ENCODE measurements around the gene RBPJL. TPM values are rescaled to one million over a fixed set of nuclear protein-coding genes. Genes with fewer than 3 reads are reported as not detected.

RBPJL gene
- total and polyA plus RNA-seq, 2 of the 13 experiments (the other 11 are each of a cell fraction or from before 2014, with no cell fraction given): not detected

DNA sequence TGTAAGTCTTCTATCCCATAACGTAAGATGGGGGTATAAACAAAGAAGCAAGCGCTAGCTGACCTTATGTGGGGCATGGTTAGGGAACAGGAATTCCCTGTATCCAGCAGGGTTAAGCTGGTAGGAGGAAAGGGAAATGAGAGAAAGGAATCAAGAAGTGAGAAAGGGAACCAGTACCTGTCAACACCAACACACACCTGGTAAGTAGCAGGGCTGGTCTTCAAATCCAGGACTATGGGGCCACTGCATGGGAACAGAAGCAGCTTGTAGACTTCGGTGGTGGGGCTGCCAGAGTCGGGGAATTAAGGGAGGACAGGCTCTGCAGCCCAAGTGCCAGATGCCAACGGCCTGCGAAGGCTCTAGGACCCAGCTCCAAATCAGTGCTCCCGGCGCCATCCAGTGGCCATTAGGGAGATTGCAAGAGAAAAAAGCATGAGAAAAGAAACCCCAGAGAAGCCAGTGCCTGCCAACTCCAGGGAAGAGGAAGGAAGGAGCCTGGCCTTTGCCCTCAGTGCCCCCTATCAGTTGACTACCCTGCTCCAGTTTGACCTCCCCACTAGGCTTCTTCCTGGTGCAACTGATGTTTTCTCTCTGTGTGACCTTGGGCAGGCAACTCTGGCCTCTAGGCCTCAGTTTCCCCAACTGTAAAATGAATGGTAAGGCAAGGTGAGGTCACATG is 15.8 kb upstream of the RBPJL start (continued):
- TF ChIP-seq NCOA1 (CRISPR knock-in tag; IDR thresholded peaks at IDR 0.05) (no peak), HES4 (CRISPR knock-in tag; IDR thresholded peaks at IDR 0.05; ENCODE audit: borderline replicate concordance) (no peak), ZNF891 (CRISPR knock-in tag; IDR thresholded peaks at IDR 0.05) (peak; percentile 21; the same call in 1 of the 2 replicates), HNRNPUL1 (IDR thresholded peaks at IDR 0.05; ENCODE audit: low read depth, low read length) (no peak), ZFP1 (CRISPR knock-in tag; IDR thresholded peaks at IDR 0.05) (no peak), ASH2L (IDR thresholded peaks at IDR 0.05; ENCODE audit: insufficient read length, low read depth, low read length) (no peak), ZNF644 (CRISPR knock-in tag; IDR thresholded peaks at IDR 0.05; ENCODE audit: low read depth) (no peak), ZNF614 (CRISPR knock-in tag; IDR thresholded peaks at IDR 0.05; ENCODE audit: borderline replicate concordance) (0 out of 2 replicates have a peak, but pooled peaks have one; percentile 42), MTA3 (CRISPR knock-in tag; IDR thresholded peaks at IDR 0.05) (no peak), HNF4G (IDR thresholded peaks at IDR 0.05; ENCODE audit: borderline replicate concordance, low read depth, low read length) (no peak), HNF4G (CRISPR knock-in tag; IDR thresholded peaks at IDR 0.05; ENCODE audit: borderline replicate concordance, low read depth) (no peak)
- TF ChIP-seq, protein P1, sequence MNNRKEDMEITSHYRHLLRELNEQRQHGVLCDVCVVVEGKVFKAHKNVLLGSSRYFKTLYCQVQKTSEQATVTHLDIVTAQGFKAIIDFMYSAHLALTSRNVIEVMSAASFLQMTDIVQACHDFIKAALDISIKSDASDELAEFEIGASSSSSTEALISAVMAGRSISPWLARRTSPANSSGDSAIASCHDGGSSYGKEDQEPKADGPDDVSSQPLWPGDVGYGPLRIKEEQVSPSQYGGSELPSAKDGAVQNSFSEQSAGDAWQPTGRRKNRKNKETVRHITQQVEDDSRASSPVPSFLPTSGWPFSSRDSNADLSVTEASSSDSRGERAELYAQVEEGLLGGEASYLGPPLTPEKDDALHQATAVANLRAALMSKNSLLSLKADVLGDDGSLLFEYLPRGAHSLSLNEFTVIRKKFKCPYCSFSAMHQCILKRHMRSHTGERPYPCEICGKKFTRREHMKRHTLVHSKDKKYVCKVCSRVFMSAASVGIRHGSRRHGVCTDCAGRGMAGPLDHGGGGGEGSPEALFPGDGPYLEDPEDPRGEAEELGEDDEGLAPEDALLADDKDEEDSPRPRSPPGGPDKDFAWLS (CRISPR knock-in tag; IDR thresholded peaks at IDR 0.05; ENCODE audit: borderline replicate concordance): no peak
- TF ChIP-seq, protein P2, sequence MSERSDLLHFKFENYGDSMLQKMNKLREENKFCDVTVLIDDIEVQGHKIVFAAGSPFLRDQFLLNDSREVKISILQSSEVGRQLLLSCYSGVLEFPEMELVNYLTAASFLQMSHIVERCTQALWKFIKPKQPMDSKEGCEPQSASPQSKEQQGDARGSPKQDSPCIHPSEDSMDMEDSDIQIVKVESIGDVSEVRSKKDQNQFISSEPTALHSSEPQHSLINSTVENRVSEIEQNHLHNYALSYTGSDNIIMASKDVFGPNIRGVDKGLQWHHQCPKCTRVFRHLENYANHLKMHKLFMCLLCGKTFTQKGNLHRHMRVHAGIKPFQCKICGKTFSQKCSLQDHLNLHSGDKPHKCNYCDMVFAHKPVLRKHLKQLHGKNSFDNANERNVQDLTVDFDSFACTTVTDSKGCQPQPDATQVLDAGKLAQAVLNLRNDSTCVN (CRISPR knock-in tag; IDR thresholded peaks at IDR 0.05; ENCODE audit: borderline replicate concordance): 0 out of 2 replicates have a peak, but pooled peaks have one; percentile 47

Data from HepG2 (cell line).